ENCODE results near the gene ZBED3.
A peak's percentile ranks its signal among the peaks of the same experiment; 100 is the strongest.

The ZBED3 gene

DNA sequence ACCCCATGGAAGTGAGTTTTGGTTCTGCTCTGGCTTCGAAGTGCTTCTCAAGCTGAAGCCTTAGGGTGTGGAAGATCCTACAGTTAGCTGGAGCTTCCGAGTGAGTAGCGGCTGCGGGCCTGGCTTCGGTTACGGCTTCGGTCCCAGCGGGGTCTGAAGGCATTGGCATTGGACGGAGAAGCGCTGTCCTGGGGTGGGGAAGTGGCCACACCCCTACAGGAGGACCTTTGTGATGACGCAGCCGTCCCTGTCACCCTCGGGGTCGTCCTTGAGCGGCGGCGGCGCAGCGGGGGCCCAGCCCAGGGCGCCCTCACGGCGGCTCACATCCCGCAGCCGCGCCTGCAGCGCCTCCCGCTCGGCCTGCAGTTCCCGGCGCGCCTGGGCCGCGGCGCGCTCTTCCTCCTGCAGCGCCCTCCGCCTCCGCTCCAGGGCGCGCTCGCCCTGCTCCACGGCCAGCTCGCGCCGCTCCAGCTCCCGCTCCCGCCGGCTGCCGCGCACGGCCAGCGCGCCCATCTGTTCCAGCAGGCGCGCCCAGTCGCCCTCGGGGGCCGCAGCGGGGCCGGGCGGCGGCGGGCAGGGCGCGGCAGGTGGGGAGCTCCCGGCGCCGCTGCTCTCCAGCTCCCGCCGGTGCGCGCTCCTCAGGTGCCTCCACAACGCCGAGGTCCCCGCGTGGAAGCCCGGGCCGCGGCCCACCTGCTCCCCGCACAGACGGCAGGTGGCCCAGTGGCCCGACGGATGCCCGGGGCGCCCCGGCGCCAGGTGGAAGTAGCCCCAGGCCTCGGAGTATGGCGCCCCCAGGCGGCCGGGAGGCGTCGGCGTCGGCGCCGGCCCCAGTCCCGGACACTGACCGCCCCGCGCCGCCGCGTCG is 9.9 kb downstream of the ZBED3 start:
- DNase-seq: peak in 5 of 6 experiments; percentile 6 to 38 (median 30)

DNA sequence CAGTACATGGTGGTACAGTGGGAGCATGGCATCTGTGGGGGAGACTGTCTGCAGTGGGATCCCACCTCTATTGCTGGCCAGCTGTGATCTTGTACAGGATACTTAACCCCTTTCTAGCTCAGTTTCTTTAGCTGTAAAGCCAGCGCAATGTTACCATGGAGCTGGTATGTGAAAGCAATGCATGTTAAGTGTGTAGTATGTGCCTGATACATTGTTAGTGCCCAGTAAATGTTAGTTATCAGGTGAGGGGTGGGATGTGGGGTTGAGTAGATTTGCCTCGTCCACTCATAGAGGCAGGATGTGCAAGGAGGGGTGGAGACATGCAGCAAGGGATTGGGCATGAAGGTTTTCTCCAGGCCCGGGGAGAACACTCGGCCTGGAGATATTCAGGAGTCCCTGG is 12.3 kb downstream of the ZBED3 start:
- DNase-seq: no peak

DNA sequence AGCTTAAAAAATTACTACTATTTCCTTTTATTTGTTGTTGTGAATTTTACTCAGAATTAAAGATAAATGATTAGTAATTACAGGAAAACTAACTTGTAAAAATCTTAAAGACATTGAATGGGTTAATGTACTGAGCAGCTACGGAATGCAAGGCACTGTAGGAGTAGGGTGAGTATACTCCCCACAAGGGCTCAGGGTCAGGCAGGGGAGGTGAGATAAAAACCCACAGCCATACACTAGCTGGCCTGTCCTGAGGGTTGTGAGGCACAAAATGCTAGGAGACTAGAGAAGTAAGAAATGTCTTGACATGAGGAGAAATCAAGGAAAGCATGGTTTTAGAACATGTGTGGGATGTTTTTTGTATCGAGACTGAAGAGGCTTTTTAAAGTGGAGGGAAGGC is 13.4 kb downstream of the ZBED3 start:
- no peak for DNase-seq

DNA sequence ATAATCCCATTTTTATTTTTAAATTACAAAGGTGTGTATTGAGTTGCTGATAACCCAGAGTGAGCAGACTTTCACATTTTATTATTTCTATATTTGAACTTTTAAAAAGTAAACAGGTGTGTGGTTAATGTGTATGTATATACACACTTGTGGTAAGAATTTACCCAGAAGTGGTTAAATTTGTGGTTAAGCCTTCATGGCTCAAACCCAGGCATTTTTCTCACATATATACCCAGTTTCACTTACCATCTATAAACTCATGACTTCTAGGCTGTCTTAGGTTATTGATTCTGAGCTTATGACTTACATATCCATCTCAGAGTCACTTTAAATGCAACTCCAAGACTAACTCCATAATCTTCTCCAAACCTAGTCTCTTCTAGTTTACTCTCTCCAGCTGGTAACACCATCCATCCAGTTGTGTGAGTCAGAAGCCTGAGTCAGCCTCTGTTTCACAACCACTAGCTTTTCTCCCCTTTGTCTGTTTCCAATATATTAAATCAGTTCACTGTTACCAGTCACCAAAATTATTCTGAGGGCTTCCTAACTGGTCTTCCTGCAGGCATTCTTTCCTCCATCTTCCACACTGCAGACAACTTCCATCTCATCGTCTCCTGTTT is 20.2 kb downstream of the ZBED3 start:
- DNase-seq: no peak

DNA sequence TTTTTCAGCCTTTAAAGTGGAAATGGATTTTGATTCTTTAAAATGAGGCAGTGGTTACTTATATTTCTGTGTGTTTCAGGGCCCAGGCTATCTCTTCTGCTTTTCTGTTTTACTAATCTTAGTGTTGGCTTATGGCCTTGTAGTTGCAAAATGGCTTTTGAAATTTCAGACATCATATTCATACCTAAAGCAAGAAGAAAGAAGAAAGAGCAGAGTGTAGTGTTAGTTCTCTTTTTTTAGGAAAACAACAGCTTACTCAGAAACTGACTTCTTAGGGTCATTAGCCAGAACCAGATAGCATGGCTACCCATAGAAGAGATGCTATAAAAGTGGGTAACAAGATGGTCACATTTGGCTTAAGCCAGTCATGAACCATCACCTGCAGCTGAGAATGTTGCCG is 20.9 kb downstream of the ZBED3 start:
- no peak for DNase-seq

DNA sequence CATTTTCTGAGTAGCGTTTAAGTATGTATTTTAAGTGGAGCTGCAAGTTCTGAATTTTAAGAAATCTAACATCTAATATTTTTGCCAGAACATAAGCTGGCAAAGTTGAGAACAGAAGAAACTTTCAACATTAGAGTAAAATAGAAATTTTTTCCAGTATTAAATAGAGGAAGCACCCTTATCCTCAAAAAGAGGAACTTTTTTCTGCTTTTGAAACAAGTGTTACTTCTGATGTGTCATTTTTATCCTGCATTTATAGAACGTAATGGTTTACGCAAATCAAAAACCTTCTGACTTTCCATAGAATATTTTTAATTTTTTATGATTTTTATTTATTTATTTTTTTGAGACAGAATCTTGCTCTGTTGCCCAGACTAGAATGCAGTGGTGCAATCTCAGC is 21.8 kb downstream of the ZBED3 start:
- no peak for DNase-seq

DNA sequence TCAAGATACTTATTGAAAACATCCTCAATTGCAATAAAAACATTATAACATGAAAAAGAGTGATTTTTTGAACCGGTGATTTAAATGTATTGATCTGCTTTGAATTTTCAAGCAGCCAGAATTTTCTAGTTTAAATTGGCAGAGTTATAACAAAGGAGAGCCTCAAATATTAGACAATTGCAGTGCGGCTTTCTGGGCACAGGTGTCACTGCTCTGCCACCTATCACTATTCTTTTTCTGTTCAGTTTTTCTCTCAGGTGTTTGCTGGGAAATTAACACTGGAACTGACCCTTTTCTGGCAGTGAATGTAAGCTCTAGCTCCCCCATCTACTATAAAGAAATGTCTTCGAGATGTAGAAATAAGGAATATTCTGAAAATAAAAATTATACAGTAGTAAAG is 23.0 kb downstream of the ZBED3 start:
- no peak for DNase-seq

DNA sequence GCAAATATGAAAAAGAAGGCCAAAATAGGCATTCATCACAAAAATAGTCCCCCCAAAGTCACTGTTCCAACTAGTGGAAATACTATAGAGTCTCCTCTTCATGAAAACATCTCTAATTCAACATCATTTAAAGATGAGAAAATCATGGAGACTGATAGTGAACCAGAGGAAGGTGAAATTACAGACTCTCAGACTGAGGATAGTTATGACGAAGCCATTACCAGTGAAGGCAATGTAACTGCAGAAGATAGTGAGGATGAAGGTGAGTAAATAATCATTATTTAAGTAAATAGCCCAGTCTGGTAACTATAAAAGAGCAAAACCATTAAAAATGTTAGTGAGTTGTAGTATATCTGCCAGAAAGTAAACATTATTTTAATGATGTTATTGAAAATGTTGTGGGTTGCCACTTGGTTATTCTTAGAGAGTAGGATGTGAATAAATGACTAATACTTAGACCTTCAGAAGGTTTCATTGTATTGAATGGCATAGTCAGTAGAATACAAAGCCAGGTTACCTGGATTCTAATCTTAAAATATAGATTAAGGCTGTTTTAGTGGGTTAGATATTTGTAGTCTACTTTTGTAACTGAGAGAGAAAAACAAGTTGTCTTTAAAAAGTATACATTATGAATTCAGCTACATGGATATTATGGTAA is 40.5 kb downstream of the ZBED3 start:
- no peak for DNase-seq

DNA sequence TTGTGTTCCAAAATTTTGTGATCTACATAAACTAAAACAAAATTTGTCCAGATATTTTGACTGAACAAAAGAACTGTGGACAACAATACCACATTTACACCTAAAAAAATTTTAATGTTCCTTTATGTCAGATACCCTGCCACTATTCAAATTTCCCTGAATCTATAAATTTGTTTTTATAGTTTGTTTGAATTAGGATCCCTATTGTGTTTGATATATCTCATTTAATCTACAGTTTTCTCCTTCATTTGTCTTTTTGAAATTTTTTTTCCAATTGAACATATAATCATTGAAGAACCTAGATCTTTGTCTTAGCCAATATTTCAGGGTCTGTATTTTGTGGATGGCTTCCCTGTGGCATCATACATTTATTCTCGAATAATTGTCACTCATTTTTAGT is 51.1 kb downstream of the ZBED3 start:
- no peak for DNase-seq

DNA sequence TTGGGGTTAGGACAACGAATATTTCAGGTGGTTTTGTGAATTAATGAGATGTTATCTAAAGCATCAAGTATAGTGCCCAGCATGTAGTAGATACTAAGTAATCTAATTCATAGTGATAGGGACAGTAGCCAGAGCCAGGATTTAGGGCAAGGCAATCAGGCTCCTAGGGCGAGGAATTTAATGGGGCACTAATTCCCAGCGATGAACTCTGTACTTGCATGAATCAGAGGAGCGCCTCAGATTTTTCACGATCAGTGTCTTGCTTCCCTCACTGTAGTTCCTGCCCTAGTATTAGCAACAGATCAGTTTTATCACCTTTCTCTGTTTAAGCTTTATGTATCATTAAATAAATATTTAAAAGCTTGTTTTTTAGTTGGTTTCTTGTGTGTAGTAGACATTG is 53.7 kb downstream of the ZBED3 start:
- no peak for DNase-seq

DNA sequence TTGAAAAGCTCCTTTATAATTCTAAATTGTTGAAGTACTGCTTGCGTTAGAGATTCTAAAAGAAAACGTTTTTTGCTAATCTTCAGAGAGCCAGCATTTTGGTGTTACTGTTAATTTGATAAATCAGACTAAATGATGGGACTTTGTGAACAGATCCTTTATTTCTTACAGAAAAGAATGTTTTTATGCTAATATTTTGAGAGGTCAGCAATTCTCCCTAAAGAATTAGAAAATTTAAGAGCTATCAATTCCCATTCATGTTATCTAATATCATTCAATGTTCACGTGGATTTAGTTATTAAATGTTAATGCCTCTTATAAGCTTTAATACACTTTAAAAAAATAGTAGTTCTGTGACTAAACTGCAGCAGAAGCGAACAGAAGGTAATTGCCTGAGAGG is 54.5 kb downstream of the ZBED3 start:
- DNase-seq: no peak

DNA sequence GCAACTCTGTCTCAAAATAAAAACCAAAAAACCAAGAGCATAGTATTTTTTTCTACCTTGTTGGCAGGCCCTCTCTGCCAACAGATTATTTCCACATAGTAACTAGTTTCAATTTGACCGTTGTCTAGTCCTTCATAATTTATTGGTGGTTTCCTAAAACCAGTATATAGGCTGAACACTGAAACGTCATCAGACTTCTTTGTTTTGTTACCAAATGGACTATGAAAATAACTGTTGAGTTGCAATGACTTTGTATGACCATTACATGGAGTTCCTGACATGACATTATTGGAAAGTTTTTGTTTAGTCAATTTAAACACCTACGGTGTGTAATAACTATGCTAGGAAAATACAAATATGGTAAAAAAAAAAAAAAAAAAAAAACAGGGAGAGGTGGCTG is 55.2 kb downstream of the ZBED3 start:
- DNase-seq: no peak

DNA sequence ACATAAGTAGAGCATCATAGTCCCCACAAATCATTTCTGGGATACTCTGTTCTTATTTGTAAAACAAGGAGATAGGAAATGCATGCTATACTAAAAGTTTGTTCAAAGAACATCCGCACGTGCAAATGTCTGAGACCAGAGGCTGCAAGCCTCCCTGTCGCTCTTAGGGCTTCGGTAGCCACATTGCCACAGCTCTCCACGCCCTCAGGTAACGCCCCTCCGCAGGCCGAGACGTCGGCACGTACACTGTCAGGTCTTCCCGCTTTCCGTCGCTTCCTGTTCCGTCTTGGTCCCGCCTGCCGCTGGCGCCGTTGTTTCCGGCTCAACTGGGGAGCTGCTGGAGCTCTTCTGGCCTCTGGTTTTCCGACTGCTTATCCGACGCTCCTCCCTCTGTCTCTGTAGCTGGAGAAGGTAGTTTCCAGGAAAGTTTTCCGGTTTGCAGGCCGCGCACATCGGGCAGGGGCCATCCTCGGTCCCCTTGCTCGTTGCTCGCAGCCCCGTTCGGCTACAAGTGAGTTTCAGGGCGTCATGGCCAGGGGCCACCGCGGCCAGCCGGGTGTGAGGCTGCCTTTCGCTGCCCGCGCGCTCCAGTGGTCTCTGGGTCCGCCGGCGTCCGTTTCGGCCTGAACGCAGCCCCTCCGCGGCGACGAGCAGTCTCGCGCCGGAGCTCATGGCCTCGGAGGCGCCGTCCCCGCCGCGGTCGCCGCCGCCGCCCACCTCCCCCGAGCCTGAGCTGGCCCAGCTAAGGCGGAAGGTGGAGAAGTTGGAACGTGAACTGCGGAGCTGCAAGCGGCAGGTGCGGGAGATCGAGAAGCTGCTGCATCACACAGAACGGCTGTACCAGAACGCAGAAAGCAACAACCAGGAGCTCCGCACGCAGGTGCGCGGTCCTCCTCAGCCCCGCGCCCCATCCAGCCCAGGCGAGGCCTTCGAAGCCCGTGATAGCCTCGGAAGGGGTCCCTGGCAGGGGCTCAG is 56.7 kb downstream of the ZBED3 start, which contains the start of gene AGGF1:
TSS of gene AGGF1 (plus strand) at position 308 of the 975 bp plus-strand sequence. CDS start at position 671, 363 bp downstream.
- DNase-seq: peak; percentile 82 to 90 (median 86)

DNA sequence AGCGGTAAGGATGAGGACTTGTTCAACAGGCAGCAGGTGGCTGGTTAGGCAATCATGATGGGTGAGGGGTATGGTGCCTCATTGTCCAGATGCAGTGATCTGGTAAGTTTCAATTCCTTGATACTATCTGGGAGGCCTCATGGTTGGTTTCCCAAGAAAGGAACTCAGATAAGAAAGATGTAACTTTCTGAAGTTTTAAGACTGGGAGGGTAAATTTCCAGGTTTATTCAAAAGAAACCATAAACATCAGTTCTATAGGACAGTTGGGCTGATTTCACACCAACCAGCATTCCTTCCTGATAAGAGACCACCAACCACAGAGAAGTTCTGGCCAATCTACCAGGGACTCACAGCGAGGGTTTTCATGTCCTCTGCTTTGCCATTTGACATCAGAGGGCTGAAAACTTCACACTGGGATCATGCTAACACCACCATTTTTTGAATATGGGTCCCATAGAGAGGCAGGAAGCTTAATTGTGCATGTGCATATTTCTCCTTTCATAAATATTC is 57.7 kb downstream of the ZBED3 start:
- no peak for DNase-seq

DNA sequence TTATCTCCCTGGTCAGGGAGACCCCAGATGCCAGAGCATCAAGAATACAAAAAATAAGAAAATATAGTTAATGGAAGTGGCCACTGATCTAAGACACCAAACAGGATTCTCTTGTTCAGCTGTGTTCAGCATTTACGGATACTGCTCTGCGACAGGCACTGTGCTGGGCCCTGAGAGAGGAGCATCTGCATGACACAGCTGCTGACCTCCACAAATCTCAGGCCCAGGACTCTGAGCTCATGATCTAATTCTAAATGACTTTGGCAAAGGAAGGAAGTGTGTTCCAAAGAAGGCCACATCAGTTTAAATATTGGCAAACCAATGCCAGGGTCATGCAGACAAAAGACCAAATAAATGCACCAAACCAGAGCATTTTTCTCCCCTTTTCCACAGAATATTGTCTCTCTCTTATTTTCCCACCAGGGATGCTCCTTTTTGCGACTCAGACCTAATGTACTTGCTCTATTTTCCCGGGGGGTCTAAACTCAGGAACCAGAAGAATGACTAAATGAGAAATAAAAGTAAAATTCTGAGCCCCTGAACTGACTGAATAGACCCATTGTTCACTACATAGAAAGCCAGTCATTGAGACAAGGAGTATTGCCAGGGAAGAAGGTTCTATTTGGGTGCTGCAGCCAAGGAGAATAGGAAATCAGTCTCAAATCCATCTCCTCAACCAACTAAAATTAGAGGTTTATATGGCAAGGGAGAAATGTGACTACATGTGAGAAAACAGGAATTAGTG is 58.3 kb downstream of the ZBED3 start:
- no peak for DNase-seq

DNA sequence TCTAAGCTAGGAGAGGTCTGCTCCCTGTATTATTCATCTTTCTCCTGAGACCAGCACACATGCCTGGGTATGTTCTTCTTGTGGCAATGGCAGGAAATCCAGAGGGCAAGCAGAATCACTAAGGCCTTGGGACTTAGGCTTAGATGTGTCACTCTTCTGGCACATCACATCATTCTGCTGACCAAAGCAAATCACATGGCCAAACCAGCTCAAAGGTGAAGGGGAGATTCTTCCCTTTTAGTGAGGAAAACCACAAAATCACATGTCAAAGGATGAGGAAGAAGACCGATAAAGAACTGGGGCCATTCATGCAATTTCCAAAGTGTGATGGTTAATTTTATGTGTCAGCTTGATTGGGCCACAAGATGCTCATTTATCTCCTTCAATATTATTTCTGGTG is 62.6 kb downstream of the ZBED3 start:
- DNase-seq: no peak

DNA sequence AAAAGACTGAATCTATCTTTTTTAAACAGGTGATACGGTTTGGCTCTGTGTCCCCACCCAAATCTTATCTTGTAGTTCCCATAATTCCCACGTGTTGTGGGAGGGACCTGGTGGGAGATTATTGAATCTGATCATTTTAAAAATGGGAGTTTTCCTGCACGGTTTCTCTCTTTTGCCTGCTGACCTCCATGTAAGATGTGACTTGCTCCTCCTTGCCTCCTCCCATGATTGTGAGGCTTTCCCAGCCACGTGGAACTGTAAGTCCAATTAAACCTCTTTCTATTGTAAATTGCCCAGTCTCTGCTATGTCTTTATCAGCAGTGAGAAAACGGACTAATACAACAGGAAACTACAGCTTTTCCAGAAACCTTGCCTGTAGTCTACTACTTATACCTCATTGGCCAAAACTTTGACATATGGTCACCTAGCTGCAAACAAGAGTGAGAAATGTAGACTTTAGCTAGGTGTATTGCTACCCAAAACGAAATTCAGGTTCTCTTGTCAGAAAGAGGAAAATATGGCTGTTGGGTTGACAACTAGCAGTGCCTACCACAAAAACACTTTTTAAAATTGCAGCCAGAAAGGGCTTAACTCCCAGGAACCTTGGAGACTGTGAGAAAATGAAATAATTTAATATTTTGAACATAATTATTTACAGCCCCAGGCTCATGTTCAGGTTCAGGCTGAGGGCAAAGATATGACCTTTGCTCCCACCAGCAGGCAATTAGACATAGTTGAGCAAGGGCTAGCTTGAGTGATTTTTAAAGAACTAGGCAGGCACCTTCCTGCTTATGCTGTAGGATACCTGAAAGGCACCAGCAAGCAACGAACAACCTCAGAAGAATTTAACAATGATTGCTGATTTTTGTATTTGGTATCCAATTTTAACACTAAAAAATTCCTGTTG is 64.3 kb downstream of the ZBED3 start:
- DNase-seq: no peak

Data from stimulated activated naive CD4-positive, alpha-beta T cell (primary cell).